ENCODE data around the gene ZFP2.

ZFP2 gene

DNA sequence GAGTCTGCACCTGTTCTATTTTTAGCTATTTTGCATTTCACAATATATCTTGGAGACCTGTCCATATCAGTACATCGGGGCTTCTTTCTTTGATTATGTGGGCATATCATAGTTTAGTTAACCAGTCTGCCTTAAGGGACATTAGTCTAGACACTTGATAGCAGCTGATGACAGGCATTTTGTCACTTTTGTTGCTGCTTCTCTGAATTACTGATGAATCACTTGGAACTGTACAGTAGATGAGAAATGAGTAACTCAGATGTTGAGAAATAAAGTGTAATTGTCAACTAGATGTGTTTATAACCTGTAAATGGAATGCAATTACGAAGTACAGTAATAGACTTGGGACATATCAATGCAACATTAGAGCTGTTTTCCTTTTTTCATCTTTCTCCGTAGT lies 7.1 kb downstream of the ZFP2 start:
- no peak for DNase-seq (ENCODE audit: low read depth)

DNA sequence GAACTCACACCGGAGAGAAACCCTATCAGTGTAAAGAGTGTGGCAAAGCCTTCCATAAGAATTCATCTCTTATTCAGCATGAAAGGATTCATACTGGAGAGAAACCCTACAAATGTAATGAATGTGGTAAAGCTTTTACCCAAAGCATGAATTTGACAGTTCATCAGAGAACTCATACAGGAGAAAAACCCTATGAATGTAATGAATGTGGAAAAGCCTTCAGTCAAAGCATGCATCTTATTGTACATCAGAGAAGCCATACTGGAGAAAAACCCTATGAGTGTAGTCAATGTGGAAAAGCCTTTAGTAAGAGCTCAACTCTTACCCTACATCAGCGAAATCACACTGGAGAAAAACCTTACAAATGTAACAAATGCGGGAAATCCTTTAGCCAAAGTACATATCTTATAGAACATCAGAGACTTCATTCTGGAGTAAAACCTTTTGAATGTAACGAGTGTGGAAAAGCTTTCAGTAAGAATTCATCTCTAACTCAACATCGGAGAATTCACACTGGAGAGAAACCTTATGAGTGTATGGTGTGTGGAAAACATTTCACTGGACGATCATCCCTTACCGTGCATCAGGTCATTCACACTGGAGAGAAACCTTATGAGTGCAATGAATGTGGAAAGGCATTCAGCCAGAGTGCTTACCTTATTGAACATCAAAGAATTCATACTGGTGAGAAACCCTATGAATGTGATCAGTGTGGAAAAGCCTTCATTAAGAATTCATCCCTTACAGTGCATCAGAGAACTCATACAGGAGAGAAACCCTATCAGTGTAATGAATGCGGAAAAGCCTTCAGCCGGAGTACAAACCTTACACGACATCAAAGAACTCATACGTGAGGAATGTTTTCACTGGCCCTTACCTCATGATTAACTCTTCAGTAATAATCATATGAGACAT lies 36.4 kb downstream of the ZFP2 start:
- no peak overlapping the region for H3K4me3 ChIP-seq (ENCODE audit: low read length)
- TF ChIP-seq, protein P1, sequence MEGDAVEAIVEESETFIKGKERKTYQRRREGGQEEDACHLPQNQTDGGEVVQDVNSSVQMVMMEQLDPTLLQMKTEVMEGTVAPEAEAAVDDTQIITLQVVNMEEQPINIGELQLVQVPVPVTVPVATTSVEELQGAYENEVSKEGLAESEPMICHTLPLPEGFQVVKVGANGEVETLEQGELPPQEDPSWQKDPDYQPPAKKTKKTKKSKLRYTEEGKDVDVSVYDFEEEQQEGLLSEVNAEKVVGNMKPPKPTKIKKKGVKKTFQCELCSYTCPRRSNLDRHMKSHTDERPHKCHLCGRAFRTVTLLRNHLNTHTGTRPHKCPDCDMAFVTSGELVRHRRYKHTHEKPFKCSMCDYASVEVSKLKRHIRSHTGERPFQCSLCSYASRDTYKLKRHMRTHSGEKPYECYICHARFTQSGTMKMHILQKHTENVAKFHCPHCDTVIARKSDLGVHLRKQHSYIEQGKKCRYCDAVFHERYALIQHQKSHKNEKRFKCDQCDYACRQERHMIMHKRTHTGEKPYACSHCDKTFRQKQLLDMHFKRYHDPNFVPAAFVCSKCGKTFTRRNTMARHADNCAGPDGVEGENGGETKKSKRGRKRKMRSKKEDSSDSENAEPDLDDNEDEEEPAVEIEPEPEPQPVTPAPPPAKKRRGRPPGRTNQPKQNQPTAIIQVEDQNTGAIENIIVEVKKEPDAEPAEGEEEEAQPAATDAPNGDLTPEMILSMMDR (conservative IDR thresholded peaks at IDR 0.05; ENCODE audit: low read depth, low read length): no peak
- no peak for DNase-seq (ENCODE audit: low read depth)

More for the DNA sequence above, 7.1 kb downstream of the ZFP2 start:
- H3K4me3 ChIP-seq (ENCODE audit: low read length): no peak overlapping the region
- TF ChIP-seq, protein P1 (conservative IDR thresholded peaks at IDR 0.05; ENCODE audit: low read depth, low read length): no peak

DNA sequence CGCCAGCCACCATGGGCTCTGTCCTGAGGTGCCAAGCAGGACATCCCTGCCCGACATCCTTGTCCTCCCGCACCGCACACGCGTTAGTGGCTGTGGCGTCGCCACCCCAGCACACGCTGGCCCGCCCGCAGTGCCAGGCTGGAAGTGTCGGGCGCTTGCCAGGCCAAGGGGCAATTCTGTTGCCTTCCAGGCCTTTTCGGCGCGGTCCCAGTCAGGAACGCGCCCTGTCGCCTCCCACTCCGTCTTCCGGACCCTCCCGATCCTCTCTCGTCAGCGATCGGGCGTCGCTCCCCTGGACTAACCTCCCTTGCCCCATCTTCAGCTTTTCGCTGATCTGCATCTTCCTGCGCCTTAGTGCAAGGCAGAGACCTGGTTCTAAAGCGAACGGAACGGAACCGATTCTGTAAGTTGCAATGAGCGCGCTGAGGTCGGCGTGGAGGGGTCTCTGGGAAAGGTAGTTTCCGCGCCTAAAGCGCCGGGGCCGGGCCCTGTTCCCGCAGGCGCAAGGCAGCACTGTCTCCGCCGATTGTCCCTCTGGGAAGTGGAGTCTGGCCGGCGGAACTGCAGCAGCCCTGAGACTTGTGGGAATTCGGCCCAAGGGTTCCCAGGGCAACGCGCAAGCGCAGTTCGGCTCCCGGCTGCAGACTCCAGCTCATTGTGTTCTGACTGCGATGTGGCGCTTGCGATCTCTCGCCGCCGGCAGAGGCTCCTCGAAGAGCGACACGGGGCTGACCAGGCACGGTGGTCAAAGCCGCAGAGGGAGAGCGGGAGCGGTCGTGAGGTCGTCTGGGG lies 45.1 kb downstream of the ZFP2 start, which contains the start of gene ZNF454:
Gene ZNF454 (plus strand): TSS at position 630 of the 792 bp plus-strand sequence. CDS start 1,594 bp downstream, outside the sequence.
- H3K4me3 ChIP-seq (ENCODE audit: low read length): peak within 1 kb of the TSS; percentile 77
- DNase-seq (ENCODE audit: low read depth): peak; percentile 87
- TF ChIP-seq, protein P1 (conservative IDR thresholded peaks at IDR 0.05; ENCODE audit: low read depth, low read length): no peak

DNA sequence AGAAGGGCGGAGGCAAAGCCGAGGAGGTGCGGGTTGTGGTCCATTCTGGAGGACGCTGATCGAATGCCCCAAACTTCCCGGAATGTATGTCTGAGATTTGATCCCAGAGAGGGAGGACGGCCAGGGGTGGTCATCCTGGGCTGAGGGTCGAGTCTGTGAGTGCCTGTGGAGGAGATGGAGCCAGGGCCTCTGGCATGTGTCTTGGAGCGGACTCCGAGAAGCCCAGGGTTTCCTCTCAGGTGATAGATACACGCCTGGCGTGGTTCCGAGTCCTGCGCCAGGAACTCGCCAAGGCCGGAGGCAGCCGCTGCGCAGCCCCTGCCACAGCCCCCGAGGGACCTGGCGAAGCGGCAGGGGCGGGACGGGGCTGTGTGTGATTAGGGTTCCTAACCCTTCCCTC lies 45.6 kb downstream of the ZFP2 start:
- no peak for DNase-seq (ENCODE audit: low read depth)
- peak overlapping the region; percentile 77 for H3K4me3 ChIP-seq (ENCODE audit: low read length)
- TF ChIP-seq, protein P1 (conservative IDR thresholded peaks at IDR 0.05; ENCODE audit: low read depth, low read length): no peak

DNA sequence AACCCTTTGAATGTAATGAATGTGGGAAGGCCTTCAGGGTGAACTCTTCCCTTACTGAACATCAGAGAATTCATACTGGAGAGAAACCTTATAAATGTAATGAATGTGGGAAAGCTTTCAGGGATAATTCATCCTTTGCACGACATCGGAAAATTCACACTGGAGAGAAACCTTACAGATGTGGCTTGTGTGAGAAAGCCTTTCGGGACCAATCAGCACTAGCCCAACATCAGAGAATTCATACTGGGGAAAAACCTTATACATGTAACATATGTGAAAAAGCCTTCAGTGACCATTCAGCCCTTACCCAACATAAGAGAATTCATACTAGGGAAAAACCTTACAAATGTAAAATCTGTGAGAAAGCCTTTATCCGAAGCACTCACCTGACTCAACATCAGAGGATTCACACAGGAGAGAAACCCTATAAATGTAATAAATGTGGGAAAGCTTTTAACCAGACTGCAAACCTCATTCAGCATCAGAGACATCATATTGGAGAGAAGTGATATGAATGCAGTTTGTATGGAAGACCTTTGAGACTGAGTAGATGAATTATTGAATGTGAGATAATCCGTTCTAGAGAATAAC lies 69.8 kb downstream of the ZFP2 start:
- TF ChIP-seq, protein P1 (conservative IDR thresholded peaks at IDR 0.05; ENCODE audit: low read depth, low read length): no peak
- DNase-seq (ENCODE audit: low read depth): no peak
- H3K4me3 ChIP-seq (ENCODE audit: low read length): no peak overlapping the region

DNA sequence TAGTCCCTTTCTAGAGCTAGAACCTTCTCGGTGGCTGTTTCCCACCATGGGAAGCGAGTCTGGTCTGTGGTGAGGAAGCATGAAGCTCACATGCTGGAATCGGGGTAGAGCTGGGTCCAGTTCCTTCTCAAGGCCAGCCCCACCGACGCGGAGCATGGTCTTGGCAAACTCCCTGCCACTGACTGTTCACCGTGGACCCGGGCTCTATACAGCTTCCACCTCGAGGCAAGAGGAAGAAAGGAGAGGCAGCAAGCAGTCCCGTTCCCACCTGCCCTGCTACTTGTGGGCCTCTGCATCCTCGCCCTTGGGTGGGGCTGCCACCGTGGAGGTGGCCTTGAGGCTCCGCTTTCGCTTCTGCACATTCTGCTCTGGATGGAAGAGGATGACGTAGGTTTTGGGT lies 85.7 kb downstream of the ZFP2 start:
- DNase-seq (ENCODE audit: low read depth): no peak
- TF ChIP-seq, protein P1 (conservative IDR thresholded peaks at IDR 0.05; ENCODE audit: low read depth, low read length): no peak
- H3K4me3 ChIP-seq (ENCODE audit: low read length): no peak overlapping the region

Data from retinal pigment epithelial cell (primary cell).